K562 (cell line): Measurements from ENCODE around the gene CDKN2AIP. TPM values are rescaled to one million over a fixed set of nuclear protein-coding genes. Genes with fewer than 3 reads are reported as not detected.

Source experiments
- ATAC-seq: fragments of 200-7000 bp; cut with Tn5 transposase; 3 replicates; pipeline ENCODE4 v1.9.1; 2020; ENCODE audit warnings: moderate library complexity
- BruUV-seq: library from RNA; stranded (reverse); fragments of 400-500 nt; replicated peaks from 2 replicates; lab custom pipeline; 2021; lab: Mats Ljungman, UMichigan
- CTCF ChIA-PET: fragments of 300-600 bp; formaldehyde crosslinking; extraction: SDS; loops from one replicate; lab custom pipeline; 2021; ENCODE audit warnings: low intra/inter-chr PET ratio; lab: Yijun Ruan, JAX
- POLR2A ChIA-PET: fragments of 300-600, 350-650 bp; sonication (Branson Sonifier 250); formaldehyde crosslinking; extraction: SDS; loops from one replicate; lab custom pipeline; 2021; ENCODE audit warnings: antibody characterized with exemption, inconsistent platforms; lab: Yijun Ruan, JAX
- DNase-seq, 4 experiments: peaks; one replicate each; pipeline versions ENCODE4 v3.0.0 to v3.0.0-alpha.2; 2011 to 2018; ENCODE audit warnings: low spot score in 3 of 4, mixed read lengths in 3 of 4; ENCODE audit errors: extremely low read depth in 1 of 4
- FAIRE-seq: peaks from 2 replicates; lab custom pipeline; 2011; peaks lifted over from hg19 to GRCh38; lab: Jason Lieb, UNC
- H2AFZ ChIP-seq: 2 replicates; pipeline ENCODE4 v1.6.0; 2011; ENCODE audit warnings: low read depth, low read length, control low read depth, inconsistent platforms
- H3K27ac ChIP-seq: fragments of 200-600 bp; 3 replicates; pipeline ENCODE4 v1.8.0; 2011; ENCODE audit warnings: low read depth, mild to moderate bottlenecking, control low read depth, inconsistent platforms, low read length, moderate library complexity, mixed read lengths; ENCODE audit errors: extremely low read depth
- H3K27me3 ChIP-seq, 2 experiments: fragments of 300-600 bp in 1 of 2; 2 replicates in 1 of 2; 3 replicates in 1 of 2; pipeline versions ENCODE4 v1.6.0 to v1.8.0; 2011; ENCODE audit warnings: inconsistent platforms in 2 of 2, low read length in 2 of 2, mild to moderate bottlenecking in 1 of 2, mixed read lengths in 1 of 2, moderate library complexity in 1 of 2; ENCODE audit not compliant: control insufficient read depth in 2 of 2, insufficient read depth in 2 of 2
- H3K36me3 ChIP-seq: fragments of 300-600 bp; 3 replicates; pipeline ENCODE4 v1.8.0; 2011; ENCODE audit warnings: mild to moderate bottlenecking, low read length, inconsistent platforms; ENCODE audit not compliant: control insufficient read depth, insufficient read depth
- H3K4me1 ChIP-seq, 2 experiments: fragments of 200-600 bp in 1 of 2; replicated peaks in 1 of 2; 2 replicates in 1 of 2; 3 replicates in 1 of 2; pipeline versions ENCODE4 v1.5.1 to v1.8.0; 2011; ENCODE audit warnings: inconsistent platforms in 2 of 2, low read length in 2 of 2, mild to moderate bottlenecking in 1 of 2, mixed read lengths in 1 of 2, moderate library complexity in 1 of 2; ENCODE audit not compliant: control insufficient read depth in 2 of 2, insufficient read depth in 2 of 2
- H3K4me2 ChIP-seq: 2 replicates; pipeline ENCODE4 v1.6.1; 2011; ENCODE audit warnings: low read length, control low read depth, inconsistent platforms, mixed read lengths; ENCODE audit not compliant: insufficient read depth
- H3K4me3 ChIP-seq: fragments of 200-600 bp; sonication (generic), shearing (Covaris generic); 2 replicates; pipeline ENCODE4 v1.5.1; 2016; ENCODE audit warnings: control low read depth, inconsistent platforms
- H3K79me2 ChIP-seq: fragments of 200-600 bp; 3 replicates; pipeline ENCODE4 v1.8.0; 2011; ENCODE audit warnings: low read length, inconsistent platforms; ENCODE audit not compliant: control insufficient read depth, insufficient read depth
- H3K9ac ChIP-seq, 2 experiments: 2 replicates each; pipeline versions ENCODE4 v1.6.0 to v1.6.1; 2011; ENCODE audit warnings: low read depth in 2 of 2, low read length in 2 of 2, control low read depth in 1 of 2, inconsistent platforms in 1 of 2, mild to moderate bottlenecking in 1 of 2, mixed read lengths in 1 of 2; ENCODE audit not compliant: insufficient read depth in 1 of 2
- H3K9me1 ChIP-seq: one replicate; pipeline ENCODE4 v1.6.0; 2011; ENCODE audit warnings: inconsistent platforms, mild to moderate bottlenecking, low read length, moderate library complexity; ENCODE audit not compliant: control insufficient read depth, insufficient read depth
- H3K9me3 ChIP-seq: replicated peaks from 2 replicates; pipeline ENCODE4 v1.5.1; 2011; ENCODE audit warnings: low read depth, low read length, inconsistent platforms; ENCODE audit not compliant: control insufficient read depth, insufficient read depth
- H4K20me1 ChIP-seq: replicated peaks from 2 replicates; pipeline ENCODE4 v1.6.1; 2011; ENCODE audit warnings: low read length, inconsistent platforms, mixed read lengths; ENCODE audit not compliant: control insufficient read depth, insufficient read depth
- DLX4 ChIP-seq: fragments of 250-450 bp; sonication (Bioruptor Pico); IDR thresholded peaks from 2 replicates; pipeline ENCODE4 v1.6.1; 2021; ENCODE audit warnings: mild to moderate bottlenecking
- MAFF ChIP-seq: IDR thresholded peaks from 2 replicates; pipeline ENCODE4 v1.6.1; 2012; ENCODE audit warnings: low read length, improper control_type of control experiment
- MEIS2 ChIP-seq: fragments of 450-650 bp; IDR thresholded peaks from 2 replicates; pipeline ENCODE4 v1.6.1; 2014; ENCODE audit warnings: mild to moderate bottlenecking; ENCODE audit not compliant: partially characterized antibody
- MIER1 ChIP-seq: fragments of 450-650 bp; IDR thresholded peaks from 2 replicates; pipeline ENCODE4 v1.6.1; 2016; ENCODE audit warnings: antibody characterized with exemption, mild to moderate bottlenecking, low read depth
- MXD1 ChIP-seq: fragments of 250-450 bp; sonication (Bioruptor Pico); IDR thresholded peaks from 2 replicates; pipeline ENCODE4 v1.8.0; 2021; ENCODE audit warnings: borderline replicate concordance, mild to moderate bottlenecking, moderate library complexity; ENCODE audit not compliant: poor library complexity, severe bottlenecking
- PBX2 ChIP-seq, 2 experiments: IDR thresholded peaks in 1 of 2; conservative IDR thresholded peaks in 1 of 2; 2 replicates each; pipeline ENCODE4 v1.6.1; 2016; ENCODE audit warnings: low read depth in 2 of 2, mild to moderate bottlenecking in 1 of 2, missing compliant biosample characterization in 1 of 2, missing genetic modification characterization in 1 of 2, moderate library complexity in 1 of 2
- RFX7 ChIP-seq: fragments of 250-450 bp; sonication (Bioruptor Pico); IDR thresholded peaks from 2 replicates; pipeline ENCODE4 v1.5.1; 2021; ENCODE audit warnings: mild to moderate bottlenecking
- RUNX1 ChIP-seq: sonication (generic); IDR thresholded peaks from 2 replicates; pipeline ENCODE4 v1.6.1; 2016; ENCODE audit warnings: antibody characterized with exemption, low read depth
- UBTF ChIP-seq, 2 experiments: IDR thresholded peaks; 2 replicates each; pipeline ENCODE4 v1.6.1; 2012; ENCODE audit warnings: improper control_type of control experiment in 2 of 2, low read depth in 2 of 2, low read length in 2 of 2, borderline replicate concordance in 1 of 2
- ZBED1 ChIP-seq: IDR thresholded peaks from 2 replicates; pipeline ENCODE4 v1.6.1; 2014
- WGBS: fragments of 100-300 bp; shearing (Covaris generic); methylation state at CpG from one replicate; pipeline ENCODE4 v1.1.6; 2016; ENCODE audit warnings: low coverage, mixed read lengths; ENCODE audit not compliant: insufficient coverage; ENCODE audit errors: missing lambda C conversion rate; 5-methylcytosine and 5-hydroxymethylcytosine counted together
- in situ Hi-C: fragments of 300-500 bp; cut with MboI; formaldehyde crosslinking; loops from 4 replicates; pipeline ENCODE4 v1.15.0; 2018; ENCODE audit warnings: inconsistent platforms, mixed read lengths
- intact Hi-C: fragments of 100-400 bp; cut with micrococcal nuclease; formaldehyde crosslinking; loops from 2 replicates; pipeline ENCODE4 v1.14.2; 2022
- polyA plus RNA-seq, 8 experiments: library from polyadenylated mRNA; depleted of rRNA in 4 of 8; stranded (reverse) in 5 of 8; unstranded in 3 of 8; fragments of >200 nt; fragmentation: Nextera tagmentation in 2 of 8; fragmentation: Illumina TruSeq in 1 of 8; extraction: Ambion mirVana in 2 of 8; extraction: Trizol in 1 of 8; gene quantifications; 2 replicates each; pipeline versions ENCODE4 v1.2.1 to v1.2.3, GENCODE V29; 2011 to 2014; ENCODE audit warnings: inconsistent platforms in 1 of 8, missing spikeins in 1 of 8
- total RNA-seq, 7 experiments: library from RNA; depleted of rRNA in 6 of 7; stranded (reverse); fragments of >200 nt in 6 of 7; fragmentation: Illumina TruSeq in 2 of 7; extraction: Trizol in 2 of 7; gene quantifications; 2 replicates each; pipeline versions ENCODE4 v1.2.1 to v1.2.3, GENCODE V29; 2011 to 2021; ENCODE audit warnings: low replicate concordance in 1 of 7
- TF ChIP-seq, protein P1 (sequence below): IDR thresholded peaks from 2 replicates; pipeline ENCODE4 v1.6.1; 2012; ENCODE audit warnings: low read depth, low read length, improper control_type of control experiment, borderline replicate concordance
- TF ChIP-seq, protein P2 (sequence below), 2 experiments: fragments of 450-650 bp in 1 of 2; sonication (generic) in 1 of 2; formaldehyde crosslinking in 1 of 2; IDR thresholded peaks in 1 of 2; conservative IDR thresholded peaks in 1 of 2; 2 replicates each; pipeline versions ENCODE4 v1.6.1 to v1.8.1; 2016 to 2023; ENCODE audit warnings: mild to moderate bottlenecking in 2 of 2, moderate library complexity in 2 of 2, inconsistent platforms in 1 of 2, missing genetic modification reagents in 1 of 2

The CDKN2AIP gene
- total and polyA plus RNA-seq, 9 of the 15 experiments (the other 6 are each of a cell fraction or from before 2014, with no cell fraction given), result 5.9 to 22.0 (median 19.7) TPM

GRCh38 chr4:183469285-183469684, 24.8 kb downstream of the CDKN2AIP start:
- POLR2A ChIA-PET, result no interaction called here
- TF ChIP-seq DLX4 (CRISPR knock-in tag), result no peak
- TF ChIP-seq ZBED1, result no peak
- TF ChIP-seq, protein P1, sequence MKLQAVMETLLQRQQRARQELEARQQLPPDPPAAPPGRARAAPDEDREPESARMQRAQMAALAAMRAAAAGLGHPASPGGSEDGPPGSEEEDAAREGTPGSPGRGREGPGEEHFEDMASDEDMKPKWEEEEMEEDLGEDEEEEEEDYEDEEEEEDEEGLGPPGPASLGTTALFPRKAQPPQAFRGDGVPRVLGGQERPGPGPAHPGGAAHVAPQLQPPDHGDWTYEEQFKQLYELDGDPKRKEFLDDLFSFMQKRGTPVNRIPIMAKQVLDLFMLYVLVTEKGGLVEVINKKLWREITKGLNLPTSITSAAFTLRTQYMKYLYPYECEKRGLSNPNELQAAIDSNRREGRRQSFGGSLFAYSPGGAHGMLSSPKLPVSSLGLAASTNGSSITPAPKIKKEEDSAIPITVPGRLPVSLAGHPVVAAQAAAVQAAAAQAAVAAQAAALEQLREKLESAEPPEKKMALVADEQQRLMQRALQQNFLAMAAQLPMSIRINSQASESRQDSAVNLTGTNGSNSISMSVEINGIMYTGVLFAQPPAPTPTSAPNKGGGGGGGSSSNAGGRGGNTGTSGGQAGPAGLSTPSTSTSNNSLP, result no peak
- no peak for TF ChIP-seq RFX7 (CRISPR knock-in tag)
- TF ChIP-seq PBX2 (CRISPR knock-in tag; IDR thresholded peaks at IDR 0.05; ENCODE audit: low read depth), result no peak
- TF ChIP-seq PBX2 (tag; conservative IDR thresholded peaks at IDR 0.05; ENCODE audit: low read depth), result peak; percentile 74
- TF ChIP-seq MEIS2, result peak; percentile 19
- TF ChIP-seq MAFF, result no peak
- no peak for TF ChIP-seq MIER1
- TF ChIP-seq MXD1 (CRISPR knock-in tag), result no peak
- TF ChIP-seq UBTF (IDR thresholded peaks at IDR 0.05; ENCODE audit: borderline replicate concordance in 1 of 2, low read depth in 2 of 2, low read length in 2 of 2), result no peak
- TF ChIP-seq, protein P2, sequence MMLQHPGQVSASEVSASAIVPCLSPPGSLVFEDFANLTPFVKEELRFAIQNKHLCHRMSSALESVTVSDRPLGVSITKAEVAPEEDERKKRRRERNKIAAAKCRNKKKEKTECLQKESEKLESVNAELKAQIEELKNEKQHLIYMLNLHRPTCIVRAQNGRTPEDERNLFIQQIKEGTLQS (IDR thresholded peaks at IDR 0.05), result no peak
- TF ChIP-seq, protein P2 (CRISPR knock-in tag; conservative IDR thresholded peaks at IDR 0.05), result no peak
- TF ChIP-seq RUNX1, result no peak

More at GRCh38 chr4:183469285-183469684, 24.8 kb downstream of the CDKN2AIP start:
- no peaks in the 10 kb centered on the region for H3K4me1 ChIP-seq
- BruUV-seq, result no TSS peak
- H3K9ac ChIP-seq, result no peak overlapping the region
- no peaks in the 10 kb centered on the region for H3K9me3 ChIP-seq
- no peaks in the 10 kb centered on the region for H3K27me3 ChIP-seq
- H3K4me2 ChIP-seq, result no peak overlapping the region
- no peaks in the 10 kb centered on the region for H4K20me1 ChIP-seq
- no peaks in the 10 kb centered on the region for H3K36me3 ChIP-seq
- CTCF ChIA-PET, result no interaction called here
- no peak overlapping the region for H2AFZ ChIP-seq
- H3K27ac ChIP-seq, result no peak overlapping the region
- in situ Hi-C loops, result loop anchor here (25.0 kb wide), 1 partner anchor 693 kb away; no protein-coding TSS in a partner anchor
- no peaks in the 10 kb centered on the region for H3K9me1 ChIP-seq
- ATAC-seq (no peak), DNase-seq (no peak), FAIRE-seq (peak; percentile 48)
- H3K4me3 ChIP-seq, result no peak overlapping the region
- H3K79me2 ChIP-seq, result no peaks in the 10 kb centered on the region
- intact Hi-C loops, result no loop called here
- 0% methylated on average over 1 of the region's 1 CpG for WGBS
